Motor neuron (in vitro differentiated cells): Measurements from ENCODE around the gene VPS8. TPM values are rescaled to one million over a fixed set of nuclear protein-coding genes. Genes with fewer than 3 reads are reported as not detected.
"Not testable (repeated sequence)": the region's sequence is repeated elsewhere in the genome, so short reads cannot be mapped to it uniquely, and the experiment has no call there.

Source experiments
- ATAC-seq, 8 experiments: fragments of 200-7000 bp; cut with Tn5 transposase; replicated peaks in 6 of 8; 2 replicates each; pipeline ENCODE4 v1.8.0; 2021; ENCODE audit warnings: mild to moderate bottlenecking in 8 of 8, moderate library complexity in 8 of 8
- H3K27ac ChIP-seq, 2 donors: fragments of 250-450 bp; sonication (Bioruptor Pico); 2 replicates each; pipeline ENCODE4 v1.9.0; 2021; ENCODE audit warnings: antibody characterized with exemption in 2 of 2, mild to moderate bottlenecking in 2 of 2, moderate library complexity in 1 of 2
- H3K4me1 ChIP-seq, 2 donors: fragments of 250-450 bp; sonication (Bioruptor Pico); replicated peaks in 1 of 2; 2 replicates each; pipeline ENCODE4 v1.6.1; 2021; ENCODE audit warnings: antibody characterized with exemption in 2 of 2, mild to moderate bottlenecking in 2 of 2, moderate library complexity in 1 of 2
- H3K4me3 ChIP-seq, 5 donors: fragments of 250-450 bp; sonication (Bioruptor Pico); 2 replicates each; pipeline ENCODE4 v1.9.0; 2021; ENCODE audit warnings: antibody characterized with exemption in 5 of 5, mild to moderate bottlenecking in 5 of 5, moderate library complexity in 4 of 5
- WGBS, 10 experiments: fragments of 450-650 bp; shearing (Covaris generic); methylation state at CpG; one replicate each; pipeline ENCODE4 v1.0.0; 2022; 5-methylcytosine and 5-hydroxymethylcytosine counted together
- in situ Hi-C, 9 experiments: fragments of 400-800 bp; cut with MboI; loops; one replicate each; pipeline ENCODE4 v1.15.0; 2021; ENCODE audit warnings: low sequenced_read_pairs in 9 of 9, low pct_unique_long_range_greater_than_20kb in 2 of 9; ENCODE audit not compliant: unreplicated experiment in 9 of 9
- total RNA-seq, 8 experiments: library from RNA; unstranded; fragments of 300-600 nt; gene quantifications; 2 replicates each; pipeline versions ENCODE4 v1.2.3 to v1.2.4, GENCODE V29; 2022

VPS8 gene
- total RNA-seq, 8 experiments from 2014 or later = 32.0 to 86.0 (median 56.7) TPM

DNA sequence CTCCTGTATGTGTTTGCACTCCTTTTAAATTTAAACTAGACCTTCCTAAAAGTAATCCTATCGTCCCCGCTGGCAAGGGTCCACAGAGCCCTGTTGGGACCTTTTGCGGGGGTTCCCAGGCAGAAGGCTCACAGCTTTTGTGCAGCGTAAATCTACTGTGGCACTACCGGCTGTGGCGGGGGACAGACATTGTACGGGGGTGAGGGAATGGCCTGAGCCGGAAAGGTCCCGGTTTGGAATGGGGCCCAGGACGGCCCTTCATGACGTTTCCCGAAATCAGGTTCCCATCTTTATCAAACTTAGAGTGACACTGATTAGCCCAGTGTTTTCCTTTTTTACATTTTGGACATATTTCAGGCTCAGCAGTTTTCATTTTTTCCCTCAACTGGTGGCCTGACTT lies 205.6 kb downstream of the VPS8 start:
- in situ Hi-C loops, H3K4me3 ChIP-seq, H3K27ac ChIP-seq, H3K4me1 ChIP-seq, ATAC-seq: not testable (repeated sequence)
- WGBS, 10 experiments = 60 to 100% (median 86%) methylated on average over 1 to 9 of the region's 12 CpGs; no CpG with 5 or more reads in 2 of the 10 experiments

DNA sequence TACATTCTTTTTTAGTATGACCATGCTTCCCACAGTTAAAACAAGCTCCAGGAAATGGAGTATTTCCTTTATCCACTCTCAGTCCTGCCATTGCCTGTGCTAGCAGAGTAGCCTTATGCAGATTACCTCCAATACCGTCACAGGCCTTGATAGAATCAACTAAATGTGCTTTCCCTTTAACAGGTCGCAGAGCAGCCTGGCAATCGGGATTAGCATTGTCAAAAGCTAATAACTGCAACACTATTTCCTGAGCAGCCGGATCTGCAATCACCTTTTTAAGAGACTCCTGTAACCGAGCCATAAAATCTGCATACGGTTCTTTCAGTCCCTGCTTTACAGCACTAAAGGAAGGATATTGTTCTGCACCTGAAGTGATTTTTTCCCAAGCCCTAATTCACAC lies 206.0 kb downstream of the VPS8 start:
- H3K4me1 ChIP-seq, ATAC-seq, H3K27ac ChIP-seq, H3K4me3 ChIP-seq, in situ Hi-C loops: not testable (repeated sequence)
- 49 to 100% (median 84%) methylated on average over 1 to 6 of the region's 6 CpGs; no CpG with 5 or more reads in 3 of the 10 experiments for WGBS, 10 experiments

DNA sequence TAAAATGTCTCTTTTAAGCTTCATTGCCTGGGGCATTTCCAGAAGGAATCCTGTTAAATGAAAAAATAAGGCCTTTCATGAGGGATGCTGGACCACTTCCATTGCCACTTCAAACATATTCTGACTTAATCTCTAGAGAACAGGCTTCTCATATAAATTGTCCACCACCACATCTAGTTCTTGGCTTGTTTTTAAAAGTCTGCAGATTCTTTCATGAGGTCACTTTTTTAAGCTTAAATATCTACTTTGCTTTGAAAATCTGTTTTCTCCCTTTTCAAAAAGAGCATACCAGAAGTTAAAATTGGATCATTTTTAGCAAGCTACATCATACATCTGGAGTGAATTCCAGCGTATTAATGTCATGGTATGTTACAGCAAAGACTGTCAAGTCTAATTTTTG lies 209.3 kb downstream of the VPS8 start:
- ATAC-seq = no peak
- Histone ChIP-seq H3K4me1 (no peaks in the 10 kb centered on the region), H3K4me3 (no peak overlapping the region), H3K27ac (no peak overlapping the region)
- in situ Hi-C loops = no loop called here
- 0 to 100% (median 100%) methylated on average over 1 of the region's 1 CpG; no CpG with 5 or more reads in 4 of the 10 experiments for WGBS, 10 experiments

DNA sequence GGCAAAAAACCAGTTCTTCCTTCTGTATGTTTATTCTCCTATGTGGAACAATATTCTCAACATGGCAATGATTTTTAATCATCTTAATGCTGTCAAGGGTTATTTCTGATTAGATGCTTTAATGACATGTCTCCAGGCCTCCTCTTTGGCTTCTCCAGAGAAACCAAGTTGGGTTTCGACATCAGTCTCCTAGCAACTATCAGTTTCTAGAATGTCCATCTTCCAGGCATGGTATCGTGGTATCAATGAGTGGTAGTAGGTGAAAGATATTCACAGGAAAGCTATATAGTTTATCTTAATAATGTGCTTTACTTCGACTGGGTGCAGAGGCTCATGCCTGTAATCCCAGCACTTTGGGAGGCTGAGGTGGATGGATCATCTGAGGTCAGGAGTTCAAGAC lies 212.4 kb downstream of the VPS8 start:
- ATAC-seq = no peak
- WGBS, 10 experiments = 69 to 100% (median 100%) methylated on average over 1 to 3 of the region's 3 CpGs; no CpG with 5 or more reads in 2 of the 10 experiments
- no peak overlapping the region for H3K4me3 ChIP-seq
- H3K27ac ChIP-seq = no peak overlapping the region
- no peaks in the 10 kb centered on the region for H3K4me1 ChIP-seq
- in situ Hi-C loops = no loop called here

DNA sequence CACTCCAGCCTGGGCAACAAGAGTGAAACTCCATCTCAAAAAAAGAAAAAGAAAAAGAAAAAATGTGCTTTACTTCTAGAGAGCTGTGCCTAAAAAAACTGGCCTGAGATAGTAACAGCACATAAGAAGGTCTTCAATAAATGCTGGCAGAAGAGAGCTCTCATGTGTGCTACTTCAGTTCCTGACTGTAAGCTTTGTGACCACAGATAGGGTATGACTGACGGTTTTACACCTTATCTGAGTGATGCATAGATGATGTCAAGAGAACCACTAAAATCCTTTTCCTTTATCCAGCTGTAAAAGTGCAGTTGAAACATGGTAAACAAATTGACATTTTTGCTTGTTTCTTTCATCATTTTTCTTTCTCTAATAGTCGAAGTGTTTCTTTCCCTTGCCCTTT lies 213.0 kb downstream of the VPS8 start:
- WGBS, 10 experiments = 78 to 100% (median 100%) methylated on average over 1 to 2 of the region's 2 CpGs; no CpG with 5 or more reads in 1 of the 10 experiments
- Histone ChIP-seq H3K4me3 (no peak overlapping the region), H3K27ac (no peak overlapping the region), H3K4me1 (no peaks in the 10 kb centered on the region)
- in situ Hi-C loops = no loop called here
- no peak for ATAC-seq

DNA sequence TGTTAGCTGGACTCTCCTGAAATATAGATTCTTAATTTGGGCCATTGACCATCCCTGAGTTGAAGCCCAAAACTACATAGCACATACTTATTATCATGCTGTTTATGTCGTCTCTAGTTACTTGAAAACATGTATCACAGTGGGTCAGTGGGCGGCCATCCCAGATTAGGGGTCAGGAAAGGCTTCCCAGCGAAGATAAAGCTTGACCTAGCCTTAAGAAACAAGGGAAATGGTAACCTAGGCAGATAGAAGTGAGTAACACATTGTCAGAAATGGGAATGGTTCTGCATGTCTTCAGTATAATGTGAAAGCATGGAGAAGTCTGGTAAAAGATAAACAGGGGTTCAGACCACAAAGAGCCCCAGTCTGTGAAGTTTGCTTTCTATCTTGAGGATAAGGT lies 216.2 kb downstream of the VPS8 start:
- H3K4me1 ChIP-seq = peaks cover 0 to 3% of the 10 kb centered on the region in 2 donors
- H3K27ac ChIP-seq = no peak overlapping the region
- no peak overlapping the region for H3K4me3 ChIP-seq
- WGBS, 10 experiments = 57 to 100% (median 84%) methylated on average over 1 to 3 of the region's 3 CpGs
- in situ Hi-C loops = no loop called here
- no peak for ATAC-seq

DNA sequence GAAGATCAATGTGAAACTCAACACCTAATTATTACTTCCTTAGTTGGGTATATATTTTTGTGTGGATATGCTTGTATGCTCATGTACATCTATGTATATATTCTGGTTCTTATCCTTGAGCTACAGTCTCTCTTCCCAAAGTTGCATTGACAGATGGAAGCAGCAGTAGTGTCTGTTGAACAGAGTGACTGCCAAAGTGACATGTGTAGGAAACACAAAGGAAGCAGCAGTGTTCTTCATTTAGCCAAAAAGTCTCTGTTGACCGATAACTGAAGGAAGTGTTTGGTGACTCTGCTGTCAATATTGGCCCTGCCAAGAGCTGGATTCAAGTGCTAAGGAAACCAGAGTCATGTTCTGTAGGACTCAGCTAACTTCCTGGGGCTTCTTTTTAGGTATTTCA lies 217.1 kb downstream of the VPS8 start:
- in situ Hi-C loops = no loop called here
- ATAC-seq = no peak

DNA sequence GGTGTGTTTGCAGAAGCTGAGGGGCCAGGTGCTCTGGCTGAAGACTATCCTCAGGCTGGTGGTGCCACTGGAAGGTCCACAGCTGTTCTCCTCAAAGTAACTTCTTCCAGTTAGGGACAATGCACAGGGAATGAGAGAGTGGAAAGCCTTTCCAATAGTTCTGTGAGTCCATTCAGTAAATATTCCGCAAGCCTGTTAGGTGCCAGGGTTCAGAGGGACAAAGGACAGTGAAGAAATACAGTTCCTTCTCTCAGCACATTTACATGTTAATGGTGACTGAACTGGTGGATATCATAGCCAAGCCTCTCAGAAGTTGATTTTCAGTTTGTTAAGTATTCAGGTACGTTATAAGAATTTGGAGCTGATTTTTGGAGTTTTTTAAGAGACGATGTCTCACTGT lies 218.4 kb downstream of the VPS8 start:
- peaks cover 0 to 3% of the 10 kb centered on the region in 2 donors for H3K4me1 ChIP-seq
- in situ Hi-C loops = no loop called here
- no peak overlapping the region for H3K27ac ChIP-seq
- 70 to 100% (median 91%) methylated on average over 1 to 3 of the region's 3 CpGs; no CpG with 5 or more reads in 2 of the 10 experiments for WGBS, 10 experiments
- no peak for ATAC-seq
- H3K4me3 ChIP-seq = no peak overlapping the region

More for the DNA sequence above, 217.1 kb downstream of the VPS8 start:
- Histone ChIP-seq H3K4me1 (peaks cover 0 to 3% of the 10 kb centered on the region in 2 donors), H3K4me3 (no peak overlapping the region), H3K27ac (no peak overlapping the region)
- 0 to 100% (median 91%) methylated on average over 1 of the region's 1 CpG; no CpG with 5 or more reads in 5 of the 10 experiments for WGBS, 10 experiments

DNA sequence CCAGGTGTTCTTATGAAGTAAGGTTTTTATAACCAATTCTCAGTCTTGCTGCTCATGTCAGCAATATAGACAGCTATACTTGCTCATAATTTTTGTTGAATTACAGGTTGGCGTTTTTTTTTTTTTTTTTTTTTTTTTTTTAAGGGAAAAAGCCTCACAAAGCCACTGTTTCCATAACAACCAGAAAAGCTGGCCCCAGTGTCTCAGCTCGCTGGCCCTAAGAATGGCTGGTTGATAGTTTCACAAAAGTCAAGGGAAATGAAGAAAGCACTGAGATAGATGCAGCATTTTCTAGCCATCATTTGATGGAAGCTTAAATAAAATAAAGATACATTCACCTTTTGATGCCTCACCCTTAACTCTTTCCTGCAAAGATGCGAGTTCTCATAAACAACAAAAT lies 219.0 kb downstream of the VPS8 start:
- H3K27ac ChIP-seq = no peak overlapping the region
- WGBS, 10 experiments = 57 to 100% (median 85%) methylated on average over 2 to 3 of the region's 3 CpGs; no CpG with 5 or more reads in 3 of the 10 experiments
- no peak for ATAC-seq
- in situ Hi-C loops = no loop called here
- H3K4me3 ChIP-seq = no peak overlapping the region
- H3K4me1 ChIP-seq = peaks cover 0 to 3% of the 10 kb centered on the region in 2 donors

DNA sequence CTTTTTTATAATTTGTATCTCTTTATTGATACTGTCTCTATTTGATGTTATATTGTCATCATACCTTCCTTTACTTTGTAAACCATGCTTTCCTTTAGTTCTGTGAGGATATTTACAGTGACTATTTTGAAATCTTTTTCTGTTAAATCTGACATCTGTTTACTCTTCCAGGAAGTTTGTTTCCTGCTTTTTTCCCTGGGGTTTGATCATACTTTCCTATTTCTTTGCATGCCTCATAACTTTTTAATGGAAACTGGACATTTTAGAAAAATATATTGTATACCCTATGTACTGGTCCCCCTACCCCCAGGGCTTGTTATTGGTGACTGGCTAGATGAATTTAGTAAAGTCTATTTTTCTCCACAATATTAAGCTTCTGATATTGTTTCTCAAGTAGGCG lies 225.8 kb downstream of the VPS8 start:
- 57 to 100% (median 100%) methylated on average over 1 of the region's 1 CpG; no CpG with 5 or more reads in 1 of the 10 experiments for WGBS, 10 experiments
- Histone ChIP-seq H3K27ac (no peak overlapping the region), H3K4me1 (peaks cover 0 to 8% of the 10 kb centered on the region in 2 donors), H3K4me3 (no peak overlapping the region)
- no peak for ATAC-seq
- in situ Hi-C loops = no loop called here

DNA sequence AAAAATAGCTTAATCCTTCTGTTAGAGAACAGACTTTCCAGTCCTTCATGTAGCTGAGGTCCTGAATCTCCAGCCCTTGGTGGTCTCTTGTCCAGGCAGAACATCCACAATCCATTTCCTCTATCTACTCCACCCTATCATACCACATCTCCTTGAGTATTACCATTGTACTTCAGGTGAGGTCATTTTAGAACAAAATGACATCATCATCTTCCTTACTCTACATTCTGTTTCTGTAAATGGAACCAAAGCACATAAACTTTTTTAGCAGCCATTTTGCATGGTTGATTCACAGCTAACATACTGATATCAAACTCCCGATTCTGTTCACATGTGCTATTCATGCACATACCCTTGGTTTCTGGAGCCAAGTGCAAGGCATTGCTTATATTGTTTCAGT lies 228.5 kb downstream of the VPS8 start:
- Histone ChIP-seq H3K4me3 (no peak overlapping the region), H3K4me1 (peaks cover 0 to 10% of the 10 kb centered on the region in 2 donors), H3K27ac (no peak overlapping the region)
- WGBS, 10 experiments = 100% methylated on average over 1 of the region's 1 CpG; no CpG with 5 or more reads in 5 of the 10 experiments
- ATAC-seq = no peak
- in situ Hi-C loops = no loop called here

DNA sequence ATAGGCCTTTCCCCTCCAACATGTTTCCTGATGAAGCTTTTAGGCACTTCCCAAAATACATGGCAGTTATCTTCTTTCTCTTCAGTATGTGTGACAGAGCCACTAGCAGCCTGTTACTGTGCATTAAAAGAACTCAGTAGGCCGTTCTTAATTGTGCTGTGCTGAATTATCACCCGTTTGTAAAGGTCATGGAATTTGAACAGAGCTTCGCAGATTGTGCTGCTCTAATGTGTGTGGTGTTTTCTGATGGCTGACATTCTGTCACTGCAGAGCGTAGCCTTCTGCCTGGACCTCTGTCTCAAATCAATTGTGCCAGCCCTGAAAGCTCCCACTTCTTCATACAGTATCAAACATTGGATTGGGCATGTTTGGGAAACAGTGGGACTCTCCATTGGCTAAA lies 229.6 kb downstream of the VPS8 start:
- H3K4me3 ChIP-seq = no peak overlapping the region
- 60 to 100% (median 85%) methylated on average over 1 to 4 of the region's 4 CpGs; no CpG with 5 or more reads in 2 of the 10 experiments for WGBS, 10 experiments
- ATAC-seq = no peak
- H3K4me1 ChIP-seq = peaks cover 0 to 10% of the 10 kb centered on the region in 2 donors
- in situ Hi-C loops = no loop called here
- H3K27ac ChIP-seq = no peak overlapping the region

DNA sequence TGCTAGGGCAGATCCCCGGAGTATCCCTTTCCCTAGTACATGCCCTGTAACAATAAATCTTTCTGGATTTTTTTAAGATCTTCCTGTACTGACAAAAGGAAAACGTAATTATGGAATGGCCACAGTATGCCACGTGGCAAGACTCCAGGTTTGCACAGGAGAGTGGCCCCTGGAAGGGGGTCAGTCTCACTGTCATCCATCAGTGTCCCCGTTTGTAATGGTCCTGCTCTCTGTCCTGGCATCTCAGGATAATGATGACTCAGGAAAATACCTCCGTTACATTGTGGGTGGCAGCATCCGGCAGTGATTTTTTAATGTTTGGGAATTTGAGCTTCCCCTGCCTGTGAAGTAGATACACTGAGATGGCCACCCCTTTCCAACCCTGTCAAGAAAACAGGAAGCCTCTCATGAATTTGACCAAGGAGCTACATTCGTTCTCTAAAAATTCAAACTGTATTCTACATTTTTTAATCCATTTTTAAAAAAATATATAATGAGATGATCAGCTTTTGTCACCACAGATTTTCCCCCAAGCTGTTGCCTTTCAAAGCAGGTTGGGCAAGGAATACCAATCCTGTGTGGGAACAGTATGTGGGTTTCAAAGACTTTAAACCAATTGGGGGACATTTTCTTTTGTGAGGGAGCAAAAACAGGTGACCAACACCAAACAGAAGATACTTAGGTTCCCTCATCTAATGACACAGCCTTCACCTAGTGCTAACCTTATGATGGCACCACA lies 230.5 kb downstream of the VPS8 start:
- peaks cover 0 to 10% of the 10 kb centered on the region in 2 donors for H3K4me1 ChIP-seq
- 31 to 100% (median 78%) methylated on average over 1 to 6 of the region's 7 CpGs; no CpG with 5 or more reads in 3 of the 10 experiments for WGBS, 10 experiments
- no peak overlapping the region for H3K4me3 ChIP-seq
- H3K27ac ChIP-seq = no peak overlapping the region
- in situ Hi-C loops = no loop called here
- peak in 5 of 8 experiments; percentile 44 to 86 (median 82) for ATAC-seq

DNA sequence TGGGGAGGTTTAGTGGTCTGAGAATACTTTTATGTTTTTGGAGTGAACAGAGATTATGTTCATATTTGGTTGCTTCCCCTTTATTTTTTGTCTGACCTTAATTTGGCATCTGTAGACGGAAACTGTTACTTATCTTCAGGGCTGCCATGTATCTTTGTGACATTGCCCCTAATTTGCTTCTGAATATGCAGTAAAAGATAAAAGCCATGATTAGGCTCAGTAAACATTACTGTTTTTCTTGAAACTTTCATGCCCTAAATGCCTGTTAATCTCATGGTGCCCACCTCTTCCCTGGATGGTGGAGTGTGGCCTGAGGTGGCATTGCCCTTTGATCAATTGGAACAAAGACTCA lies 234.2 kb downstream of the VPS8 start:
- in situ Hi-C loops = no loop called here
- ATAC-seq = no peak
- 83 to 100% (median 100%) methylated on average over 1 of the region's 1 CpG; no CpG with 5 or more reads in 6 of the 10 experiments for whole genome bisulfite sequencing, 10 experiments
- Histone ChIP-seq H3K4me3 (no peak overlapping the region), H3K4me1 (peaks cover 0 to 10% of the 10 kb centered on the region in 2 donors), H3K27ac (no peak overlapping the region)
